Cardiac fibroblast (primary cell): ENCODE measurements around the gene STARD5.

Experiments used
- DNase-seq, 2 donors: peaks; one replicate each; pipeline versions ENCODE4 v3.0.0 to v3.0.0-alpha.2; 2010; ENCODE audit warnings: low read depth in 2 of 2
- H3K4me3 ChIP-seq, 2 donors: replicated peaks in 1 of 2; 1 replicate in 1 of 2; 2 replicates in 1 of 2; pipeline ENCODE4 v1.5.1; 2011; ENCODE audit warnings: low read depth in 2 of 2, low read length in 2 of 2, mild to moderate bottlenecking in 2 of 2, moderate library complexity in 1 of 2
- CTCF ChIP-seq: IDR thresholded peaks from one replicate; pipeline ENCODE4 v1.5.1; 2011; ENCODE audit warnings: low read depth, mild to moderate bottlenecking, low read length, inconsistent platforms

The STARD5 gene

GRCh38 chr15:81322676-81323253 lies 1.2 kb downstream of the STARD5 start:
- DNase-seq = no peak
- no peak for TF ChIP-seq CTCF
- peak overlapping the region in 1 of 2 donors; percentile 68 for H3K4me3 ChIP-seq

- H3K4me3 ChIP-seq = no peak overlapping the region
- DNase-seq = no peak
- no peak for TF ChIP-seq CTCF
These were observed 2.3 kb downstream of the STARD5 start for GRCh38 chr15:81321667-81322066.

- no peak for DNase-seq
- no peak for TF ChIP-seq CTCF
- H3K4me3 ChIP-seq = no peak overlapping the region
These were observed 6.3 kb downstream of the STARD5 start for GRCh38 chr15:81317642-81318017.

- no peak for DNase-seq
- H3K4me3 ChIP-seq = no peak overlapping the region
- no peak for TF ChIP-seq CTCF
These were observed 7.7 kb downstream of the STARD5 start for GRCh38 chr15:81316267-81316666.

GRCh38 chr15:81315452-81316175 lies 8.3 kb downstream of the STARD5 start:
- no peak for TF ChIP-seq CTCF
- no peak for DNase-seq
- no peak overlapping the region for H3K4me3 ChIP-seq

- no peak for DNase-seq
- TF ChIP-seq CTCF = no peak
- no peak overlapping the region for H3K4me3 ChIP-seq
These were observed 9.6 kb downstream of the STARD5 start for GRCh38 chr15:81314378-81314777.
